Vagina (tissue), 2 donors: ENCODE measurements around the gene HAX1.

Experiments used
- POLR2A ChIP-seq, 2 donors: fragments of 450-650 bp; IDR thresholded peaks; one replicate each; pipeline ENCODE4 v1.6.1; 2017; ENCODE audit warnings: antibody characterized with exemption in 2 of 2, mild to moderate bottlenecking in 2 of 2, moderate library complexity in 2 of 2
- POLR2AphosphoS5 ChIP-seq, 2 donors: sonication (generic); formaldehyde crosslinking; IDR thresholded peaks; one replicate each; pipeline ENCODE4 v1.9.0; 2017; ENCODE audit warnings: antibody characterized with exemption in 2 of 2, mild to moderate bottlenecking in 2 of 2, low read depth in 1 of 2; ENCODE audit not compliant: insufficient read depth in 1 of 2
- TF ChIP-seq, protein P1 (sequence below), 3 experiments: fragments of 450-650 bp in 2 of 3; fragments of 200-600 bp in 1 of 3; sonication (generic) in 1 of 3; IDR thresholded peaks; one replicate each; pipeline ENCODE4 v1.5.1; 2017 to 2019; ENCODE audit warnings: antibody characterized with exemption in 3 of 3, mild to moderate bottlenecking in 2 of 3, moderate library complexity in 2 of 3

DNA sequence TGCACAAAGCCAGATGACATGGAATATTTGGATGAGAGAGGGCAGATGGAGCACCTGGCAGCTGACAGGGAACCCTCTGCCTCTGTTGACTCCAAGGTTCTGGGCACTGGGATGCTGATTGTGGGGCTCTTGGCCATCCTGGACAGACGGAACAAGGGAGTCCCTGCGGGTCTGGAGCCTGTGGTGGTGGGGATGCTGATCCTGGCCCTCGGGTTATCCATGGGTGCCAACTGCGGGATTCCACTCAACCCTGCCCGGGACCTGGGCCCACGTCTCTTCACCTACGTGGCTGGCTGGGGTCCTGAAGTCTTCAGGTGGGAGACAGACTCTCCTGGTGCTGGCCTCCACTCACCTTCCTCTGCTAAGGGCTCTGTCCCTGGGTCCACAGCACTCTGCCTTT, 51.1 kb downstream of the HAX1 start:
- TF ChIP-seq, protein P1, sequence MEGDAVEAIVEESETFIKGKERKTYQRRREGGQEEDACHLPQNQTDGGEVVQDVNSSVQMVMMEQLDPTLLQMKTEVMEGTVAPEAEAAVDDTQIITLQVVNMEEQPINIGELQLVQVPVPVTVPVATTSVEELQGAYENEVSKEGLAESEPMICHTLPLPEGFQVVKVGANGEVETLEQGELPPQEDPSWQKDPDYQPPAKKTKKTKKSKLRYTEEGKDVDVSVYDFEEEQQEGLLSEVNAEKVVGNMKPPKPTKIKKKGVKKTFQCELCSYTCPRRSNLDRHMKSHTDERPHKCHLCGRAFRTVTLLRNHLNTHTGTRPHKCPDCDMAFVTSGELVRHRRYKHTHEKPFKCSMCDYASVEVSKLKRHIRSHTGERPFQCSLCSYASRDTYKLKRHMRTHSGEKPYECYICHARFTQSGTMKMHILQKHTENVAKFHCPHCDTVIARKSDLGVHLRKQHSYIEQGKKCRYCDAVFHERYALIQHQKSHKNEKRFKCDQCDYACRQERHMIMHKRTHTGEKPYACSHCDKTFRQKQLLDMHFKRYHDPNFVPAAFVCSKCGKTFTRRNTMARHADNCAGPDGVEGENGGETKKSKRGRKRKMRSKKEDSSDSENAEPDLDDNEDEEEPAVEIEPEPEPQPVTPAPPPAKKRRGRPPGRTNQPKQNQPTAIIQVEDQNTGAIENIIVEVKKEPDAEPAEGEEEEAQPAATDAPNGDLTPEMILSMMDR (IDR thresholded peaks at IDR 0.05) = no peak
- TF ChIP-seq POLR2A (IDR thresholded peaks at IDR 0.05) = no peak
- TF ChIP-seq POLR2AphosphoS5 (IDR thresholded peaks at IDR 0.05; ENCODE audit: insufficient read depth in 1 of 2, low read depth in 1 of 2) = no peak
